Gastrocnemius medialis (tissue), 4 donors: ENCODE measurements around the gene DSP.

Source experiments
- CTCF ChIP-seq, 5 experiments: fragments of 450-650 bp in 3 of 5; fragments of 200-600 bp in 2 of 5; sonication (generic) in 2 of 5; IDR thresholded peaks in 4 of 5; conservative IDR thresholded peaks in 1 of 5; 1 replicate in 4 of 5; 2 replicates in 1 of 5; pipeline ENCODE4 v1.5.1; 2016 to 2019; ENCODE audit warnings: antibody characterized with exemption in 5 of 5, mild to moderate bottlenecking in 3 of 5, moderate library complexity in 3 of 5
- POLR2A ChIP-seq, 2 donors: fragments of 450-650 bp; IDR thresholded peaks; one replicate each; pipeline ENCODE4 v1.6.1; 2017; ENCODE audit warnings: antibody characterized with exemption in 2 of 2, mild to moderate bottlenecking in 2 of 2, moderate library complexity in 2 of 2

GRCh38 chr6:7580537-7580926 is 39.1 kb downstream of the DSP start:
- no peak for TF ChIP-seq POLR2A (IDR thresholded peaks at IDR 0.05)
- no peak for TF ChIP-seq CTCF (IDR thresholded peaks at IDR 0.05 in 4 of 5, conservative IDR thresholded peaks at IDR 0.05 in 1 of 5)
